Activated CD4-positive, alpha-beta T cell treated with anti-CD3 and anti-CD28 coated beads for 1 hour (primary cell): ENCODE results near the gene SOX8.
"Not testable (repeated sequence)": the region's sequence is repeated elsewhere in the genome, so short reads cannot be mapped to it uniquely, and the experiment has no call there.

ENCODE experiments used
- DNase-seq: peaks from one replicate; pipeline ENCODE4 v3.0.0-alpha.2; 2020

SOX8 gene

GRCh38 chr16:981695-982144 lies at the start of gene SOX8:
TSS of gene SOX8 (plus strand) at chr16:981770. CDS start at chr16:981923, 153 bp downstream.
- no peak for DNase-seq

GRCh38 chr16:932831-933330 lies 48.7 kb upstream of the SOX8 start:
- DNase-seq = no peak

- no peak for DNase-seq
Measured at GRCh38 chr16:933581-933980, 48.0 kb upstream of the SOX8 start.

- no peak for DNase-seq
Measured at GRCh38 chr16:934178-934577, 47.4 kb upstream of the SOX8 start.

- no peak for DNase-seq
Measured at GRCh38 chr16:935684-936083, 45.9 kb upstream of the SOX8 start.

DNA sequence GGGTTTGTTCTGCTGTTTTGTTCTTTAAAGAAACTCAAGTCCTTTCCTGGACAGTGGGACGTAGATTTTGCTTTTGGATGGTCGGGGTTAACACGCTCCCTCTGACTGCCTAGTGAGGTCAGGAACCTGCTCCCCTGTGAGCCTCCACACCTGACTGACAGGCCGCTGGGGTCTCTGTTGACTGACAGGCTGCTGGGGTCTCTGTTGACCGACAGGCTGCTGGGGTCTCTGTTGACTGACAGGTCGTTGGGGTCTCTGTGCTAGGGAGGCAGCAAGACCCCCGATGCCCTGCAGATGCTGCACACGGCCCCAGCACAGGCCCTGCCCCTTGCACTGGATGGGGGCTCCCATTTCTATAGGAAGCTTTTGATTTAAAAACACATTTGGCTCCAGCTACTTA lies 44.3 kb upstream of the SOX8 start:
- DNase-seq = no peak

DNA sequence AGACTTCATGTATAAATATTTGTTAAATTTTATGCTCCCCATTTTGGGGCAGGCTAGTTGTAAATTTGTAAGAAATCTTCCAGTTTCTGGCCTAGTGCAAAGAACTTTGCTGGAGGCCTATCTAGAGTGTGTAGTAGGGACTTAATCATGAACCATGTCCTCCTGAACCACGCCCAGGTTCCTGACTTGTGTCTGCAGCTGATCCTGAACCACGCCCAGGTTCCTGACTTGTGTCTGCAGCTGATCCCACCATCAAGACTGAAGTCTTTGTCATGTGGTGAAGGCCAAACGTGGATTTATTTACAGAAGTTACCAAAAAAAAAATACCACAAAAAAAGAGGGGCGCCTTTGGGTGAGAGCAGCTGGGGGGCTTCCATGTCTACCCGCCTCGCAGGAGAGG lies 43.8 kb upstream of the SOX8 start:
- DNase-seq = no peak

DNA sequence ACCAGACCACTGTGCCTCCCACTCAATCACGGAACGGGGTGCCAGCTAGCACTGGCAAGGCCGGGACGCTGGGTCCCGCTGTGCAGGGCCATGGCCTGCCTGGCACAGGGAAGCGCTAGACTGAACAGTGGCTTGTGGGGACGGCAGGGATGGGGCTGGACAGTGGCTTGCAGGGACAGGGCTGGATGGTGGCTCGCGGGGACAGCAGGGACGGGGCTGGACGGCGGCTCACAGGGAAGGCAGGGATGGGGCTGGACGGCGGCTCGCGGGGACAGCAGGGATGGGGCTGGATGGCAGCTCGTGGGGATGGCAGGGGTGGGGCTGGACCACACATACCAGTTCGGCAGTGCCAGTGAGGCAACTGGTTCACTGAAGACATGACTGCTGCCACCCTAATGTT lies 43.4 kb upstream of the SOX8 start:
- DNase-seq = no peak

DNA sequence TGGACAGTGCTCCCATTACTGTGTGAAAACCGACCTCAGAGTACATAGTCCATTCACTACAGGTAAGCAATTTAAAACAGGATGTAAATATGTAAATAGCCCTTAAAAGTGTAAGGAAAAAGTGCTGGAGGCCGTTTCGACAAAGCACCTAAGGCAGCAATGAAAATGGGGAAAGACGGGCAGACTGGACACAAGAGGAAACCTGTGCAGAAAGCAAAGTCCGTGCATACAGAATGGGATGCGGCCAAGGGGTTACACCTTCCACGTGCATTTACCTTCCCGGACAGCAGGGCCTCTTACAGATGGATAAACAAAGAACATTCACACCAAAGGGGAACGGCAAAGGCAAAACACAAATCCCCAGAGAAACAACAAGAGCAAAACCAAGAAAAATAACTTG lies 42.8 kb upstream of the SOX8 start:
- no peak for DNase-seq

- no peak for DNase-seq
Measured at GRCh38 chr16:939311-939710, 42.3 kb upstream of the SOX8 start.

GRCh38 chr16:939941-940340 lies 41.6 kb upstream of the SOX8 start:
- no peak for DNase-seq

DNA sequence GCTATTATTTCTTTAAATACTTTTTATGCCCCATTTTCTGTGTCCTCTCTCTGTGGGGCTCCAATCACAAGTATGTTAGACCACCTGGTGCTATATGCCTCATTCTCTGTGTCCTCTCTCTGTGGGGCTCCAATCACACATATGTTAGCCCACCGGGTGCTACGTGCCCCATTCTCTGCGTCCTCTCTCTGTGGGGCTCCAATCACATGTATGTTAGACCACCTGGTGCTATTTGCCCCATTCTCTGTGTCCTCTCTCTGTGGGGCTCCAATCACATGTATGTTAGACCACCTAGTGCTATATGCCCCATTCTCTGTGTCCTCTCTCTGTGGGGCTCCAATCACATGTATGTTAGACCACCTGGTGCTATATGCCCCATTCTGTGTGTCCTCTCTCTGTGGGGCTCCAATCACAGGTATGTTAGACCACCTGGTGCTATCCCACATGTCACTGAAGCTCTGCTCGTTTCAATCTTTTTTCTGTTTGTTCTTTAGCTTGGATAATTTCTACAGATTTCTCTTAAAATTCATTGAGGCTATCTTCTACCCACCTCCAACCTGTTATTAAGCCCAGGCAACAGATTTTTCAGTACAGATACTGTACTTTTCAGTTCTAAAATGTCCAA lies 39.0 kb upstream of the SOX8 start:
- DNase-seq = no peak

GRCh38 chr16:943971-944370 lies 37.6 kb upstream of the SOX8 start:
- no peak for DNase-seq

DNA sequence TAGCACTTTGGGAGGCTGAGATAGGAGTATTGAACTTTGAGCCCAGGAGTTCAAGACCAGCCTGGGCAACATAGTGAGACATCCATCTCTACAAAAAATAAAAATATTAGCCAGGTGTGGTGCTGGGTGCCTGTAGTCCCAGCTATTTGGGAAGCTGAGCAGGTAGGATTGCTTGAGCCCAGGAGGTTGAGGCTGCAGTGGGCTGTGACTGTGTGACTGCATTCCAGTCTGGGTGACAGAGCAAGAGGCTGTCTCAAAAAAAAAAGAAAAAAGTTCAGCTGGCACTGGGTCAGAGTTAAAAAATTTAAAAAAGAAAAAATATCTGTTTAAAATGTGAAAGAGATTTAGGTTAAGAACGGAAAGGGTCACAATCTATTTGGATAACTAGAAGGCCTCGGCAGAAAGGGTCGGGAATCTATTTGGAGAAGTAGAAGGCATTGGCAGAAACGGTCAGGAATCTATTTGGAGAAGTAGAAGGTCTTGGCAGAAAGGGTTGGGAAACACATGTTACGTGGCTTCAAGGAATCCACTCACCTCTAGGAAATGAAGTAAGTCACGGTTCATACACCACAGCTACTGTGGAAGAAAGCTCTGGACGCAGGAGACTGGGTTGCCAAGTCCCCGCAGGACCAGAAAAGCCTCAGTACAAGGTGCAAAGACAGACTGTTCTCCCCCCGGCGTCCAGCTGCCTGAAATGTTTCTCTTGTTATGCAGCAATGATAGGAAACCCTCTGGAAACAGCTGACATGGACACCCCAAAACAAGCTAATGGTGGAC lies 36.1 kb upstream of the SOX8 start:
- no peak for DNase-seq

- DNase-seq = no peak
Measured at GRCh38 chr16:946048-946395, 35.5 kb upstream of the SOX8 start.

- DNase-seq = no peak
Measured at GRCh38 chr16:947255-947921, 34.2 kb upstream of the SOX8 start.

GRCh38 chr16:947922-948303 lies 33.7 kb upstream of the SOX8 start:
- not testable (repeated sequence) for DNase-seq

DNA sequence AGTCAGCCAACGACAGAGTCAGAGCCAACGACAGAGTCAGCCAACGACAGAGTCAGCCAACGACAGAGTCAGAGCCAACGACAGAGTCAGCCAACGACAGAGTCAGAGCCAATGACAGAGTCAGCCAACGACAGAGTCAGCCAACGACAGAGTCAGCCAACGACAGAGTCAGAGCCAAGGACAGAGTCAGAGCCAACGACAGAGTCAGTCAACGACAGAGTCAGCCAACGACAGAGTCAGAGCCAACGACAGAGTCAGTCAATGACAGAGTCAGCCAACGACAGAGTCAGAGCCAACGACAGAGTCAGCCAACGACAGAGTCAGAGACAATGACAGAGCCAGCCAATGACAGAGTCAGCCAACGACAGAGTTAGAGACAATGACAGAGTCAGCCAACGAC lies 32.8 kb upstream of the SOX8 start:
- not testable (repeated sequence) for DNase-seq

GRCh38 chr16:950733-951573 lies 30.6 kb upstream of the SOX8 start:
- DNase-seq = not testable (repeated sequence)

DNA sequence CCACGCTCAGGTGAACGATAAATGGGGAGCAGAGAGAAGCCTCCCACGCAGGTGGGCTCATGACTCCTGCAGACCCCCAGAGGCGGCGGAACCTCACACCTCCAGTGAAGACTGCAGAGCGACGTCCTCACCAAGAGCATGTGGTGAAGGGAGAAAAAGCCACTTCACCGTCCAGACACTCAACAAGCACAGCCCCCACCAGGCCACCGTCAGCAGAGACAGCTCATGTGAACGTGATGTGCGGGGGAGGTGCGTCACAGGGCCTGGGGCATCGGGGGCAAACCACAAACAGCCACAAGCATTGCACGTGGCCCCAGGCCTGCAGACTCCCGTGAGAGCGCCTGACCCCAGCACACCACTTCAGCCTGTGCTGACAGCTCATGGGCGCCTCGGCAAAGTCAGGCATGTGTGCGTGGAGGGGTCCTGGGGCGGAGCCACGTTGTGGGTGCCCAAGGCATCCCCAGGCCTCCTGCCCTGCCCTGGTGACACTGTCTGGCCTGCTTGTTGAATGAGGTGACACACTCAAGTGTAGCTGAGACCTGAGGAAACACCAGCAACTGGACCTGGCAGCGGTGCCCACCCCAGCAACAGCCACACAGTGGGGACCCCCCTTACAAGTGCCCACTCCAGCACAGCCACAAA lies 29.8 kb upstream of the SOX8 start:
- DNase-seq = no peak

- DNase-seq = no peak
Measured at GRCh38 chr16:952321-952720, 29.2 kb upstream of the SOX8 start.

- not testable (repeated sequence) for DNase-seq
Measured at GRCh38 chr16:953818-954217, 27.8 kb upstream of the SOX8 start.

- DNase-seq = not testable (repeated sequence)
Measured at GRCh38 chr16:955766-956165, 25.8 kb upstream of the SOX8 start.
